Pancreas (tissue), 10 donors: ENCODE measurements around the gene TMEM106A. TPM values are rescaled to one million over a fixed set of nuclear protein-coding genes. Genes with fewer than 3 reads are reported as not detected.
"Not testable (repeated sequence)": the region's sequence is repeated elsewhere in the genome, so short reads cannot be mapped to it uniquely, and the experiment has no call there.

Experiments used
- ATAC-seq, 4 donors: fragments of 200-7000 bp; cut with Tn5 transposase; one replicate each; pipeline versions ENCODE4 v1.8.0 to v1.9.1; 2020; ENCODE audit warnings: mild to moderate bottlenecking in 4 of 4, moderate library complexity in 4 of 4
- DNase-seq, 6 donors: peaks; one replicate each; pipeline ENCODE4 v3.0.0-alpha.2; 2020
- FAIRE-seq: peaks from 2 replicates; lab custom pipeline; 2012; peaks lifted over from hg19 to GRCh38; lab: Jason Lieb, UNC
- H3K27ac ChIP-seq, 4 donors: fragments of 200-600 bp; sonication (generic); 1 replicate in 3 of 4; 2 replicates in 1 of 4; pipeline versions ENCODE4 v1.5.0 to v1.8.0; 2020
- H3K27me3 ChIP-seq, 4 donors: fragments of 200-600 bp; one replicate each; pipeline ENCODE4 v1.8.0; 2021
- H3K36me3 ChIP-seq, 3 donors: fragments of 200-600 bp; sonication (generic) in 1 of 3; one replicate each; pipeline versions ENCODE4 v1.5.0 to v1.8.0; 2020 to 2021
- H3K4me1 ChIP-seq, 3 donors: fragments of 200-600 bp; one replicate each; pipeline ENCODE4 v1.8.0; 2021
- H3K4me3 ChIP-seq, 4 donors: fragments of 200-600 bp; sonication (generic) in 2 of 4; one replicate each; pipeline versions ENCODE4 v1.5.0 to v1.8.0; 2020 to 2021
- H3K9me3 ChIP-seq, 4 donors: fragments of 200-600 bp; one replicate each; pipeline ENCODE4 v1.8.0; 2021
- CTCF ChIP-seq, 4 donors: fragments of 200-600 bp; sonication (generic) in 3 of 4; IDR thresholded peaks; one replicate each; pipeline versions ENCODE4 v1.5.0 to v1.8.0; 2021; ENCODE audit warnings: antibody characterized with exemption in 4 of 4
- WGBS, 2 donors: extraction: QIAGEN DNeasy Blood & Tissue Kit; methylation state at CpG; one replicate each; pipeline ENCODE4 v1.1.7; 2013; 5-methylcytosine and 5-hydroxymethylcytosine counted together
- intact Hi-C, 3 donors: fragments of 100-400 bp; cut with DNase I; formaldehyde crosslinking; loops; one replicate each; pipeline versions ENCODE4 v1.11.1 to v1.14.2; 2022
- polyA plus RNA-seq, 2 donors: library from polyadenylated mRNA; stranded (reverse); fragments of 200-250 nt; gene quantifications; one replicate each; pipeline ENCODE4 v1.2.3, GENCODE V29; 2013
- total RNA-seq, 6 donors: library from RNA; stranded (reverse); fragmentation: NEBNext Ultra II Directional in 4 of 6; extraction: Animal tissue kit (Norgen Biotek cat#: 25700) in 4 of 6; gene quantifications; one replicate each; pipeline versions ENCODE4 v1.2.1 to v1.2.4, GENCODE V29; 2021 to 2023
- donor health status: healthy with polysubstance abuse.
- donor health status: DM: no; HTN: no; CAD: no; lungs with moderate emphysema.
- donor health status: DM: no; HTN: no; CAD: no.
- donor health status: control.
- donor health status: control.
- donor health status: Bipolar disorder and iron deficiency.
- donor health status: DM: yes; HTN: yes; CAD: no.
- donor health status: DM: no; HTN: no; CAD: no.
- donor health status: DM: no; HTN: no; CAD: no.
- donor health status: DM: yes; HTN: yes; CAD: no.

TMEM106A gene
- total and polyA plus RNA-seq, 8 donors = 1.4 to 7.9 (median 4.4) TPM

GRCh38 chr17:43226393-43226792 is 14.7 kb downstream of the TMEM106A start:
- Histone ChIP-seq H3K4me3 (no peak overlapping the region), H3K27ac (no peak overlapping the region), H3K4me1 (no peaks in the 10 kb centered on the region), H3K9me3 (no peaks in the 10 kb centered on the region), H3K27me3 (no peaks in the 10 kb centered on the region), H3K36me3 (no peaks in the 10 kb centered on the region)
- WGBS, 2 donors = 94 to 96% methylated on average over 7 of the region's 7 CpGs
- DNase-seq (no peak), FAIRE-seq (no peak), ATAC-seq (no peak)
- TF ChIP-seq CTCF (IDR thresholded peaks at IDR 0.05) = no peak
- intact Hi-C loops = no loop called here

GRCh38 chr17:43228020-43228782 is 16.5 kb downstream of the TMEM106A start, which contains the start of gene CCDC200:
TSS of gene CCDC200 (minus strand) at chr17:43228623. CDS start at chr17:43228554, 69 bp downstream.
- FAIRE-seq, H3K27ac ChIP-seq, H3K4me1 ChIP-seq, H3K9me3 ChIP-seq, H3K36me3 ChIP-seq, intact Hi-C loops, H3K27me3 ChIP-seq, DNase-seq, H3K4me3 ChIP-seq: not testable (repeated sequence)
- peak in 1 of 4 donors; percentile 25 for ATAC-seq
- no CpG with 5 or more reads among the region's 7 CpGs for WGBS, 2 donors

GRCh38 chr17:43231205-43232020 is 19.7 kb downstream of the TMEM106A start:
- WGBS, 2 donors = 38 to 52% methylated on average over 15 to 18 of the region's 40 CpGs
- FAIRE-seq, H3K4me1 ChIP-seq, H3K4me3 ChIP-seq, H3K9me3 ChIP-seq, H3K36me3 ChIP-seq, H3K27me3 ChIP-seq, intact Hi-C loops: not testable (repeated sequence)
- DNase-seq = peak in 2 of 6 donors; percentile 11 to 54
- ATAC-seq = peak in 3 of 4 donors; percentile 31 to 83 (median 66)
- peak overlapping the region in 1 of 4 donors; percentile 1 for H3K27ac ChIP-seq

- DNase-seq = peak; percentile 56 to 96 (median 63)
- H3K4me3 ChIP-seq, H3K9me3 ChIP-seq, H3K36me3 ChIP-seq, H3K4me1 ChIP-seq, FAIRE-seq, ATAC-seq, H3K27me3 ChIP-seq, intact Hi-C loops: not testable (repeated sequence)
- WGBS, 2 donors = 73 to 74% methylated on average over 7 to 16 of the region's 24 CpGs
- H3K27ac ChIP-seq = peak overlapping the region in 1 of 4 donors; percentile 1
These were observed 20.5 kb downstream of the TMEM106A start for GRCh38 chr17:43232021-43232699.

- H3K36me3 ChIP-seq, H3K9me3 ChIP-seq, ATAC-seq, DNase-seq, FAIRE-seq, intact Hi-C loops, H3K27ac ChIP-seq, H3K4me3 ChIP-seq, H3K27me3 ChIP-seq, H3K4me1 ChIP-seq: not testable (repeated sequence)
- 0% methylated on average over 1 of the region's 15 CpGs; no CpG with 5 or more reads in 1 of the 2 donors for WGBS, 2 donors
These were observed 21.6 kb downstream of the TMEM106A start for GRCh38 chr17:43233263-43233662.

GRCh38 chr17:43233877-43234276 is 22.2 kb downstream of the TMEM106A start, which contains the start of gene RNU2-1:
TSS of gene RNU2-1 (minus strand) at chr17:43233977.
- H3K27me3 ChIP-seq, H3K4me3 ChIP-seq, H3K27ac ChIP-seq, intact Hi-C loops, H3K9me3 ChIP-seq, DNase-seq, H3K36me3 ChIP-seq, ATAC-seq, H3K4me1 ChIP-seq, FAIRE-seq: not testable (repeated sequence)
- no CpG with 5 or more reads among the region's 31 CpGs for WGBS, 2 donors

- H3K36me3 ChIP-seq, H3K27ac ChIP-seq, H3K27me3 ChIP-seq, H3K4me3 ChIP-seq, H3K4me1 ChIP-seq, H3K9me3 ChIP-seq, intact Hi-C loops, FAIRE-seq, DNase-seq: not testable (repeated sequence)
- 20% methylated on average over 1 of the region's 26 CpGs; no CpG with 5 or more reads in 1 of the 2 donors for WGBS, 2 donors
- peak in 1 of 4 donors; percentile 14 for ATAC-seq
These were observed 27.9 kb downstream of the TMEM106A start for GRCh38 chr17:43239597-43239996.

- H3K27ac ChIP-seq, H3K9me3 ChIP-seq, H3K27me3 ChIP-seq, DNase-seq, H3K4me1 ChIP-seq, H3K36me3 ChIP-seq, intact Hi-C loops, H3K4me3 ChIP-seq, FAIRE-seq: not testable (repeated sequence)
- ATAC-seq = peak in 1 of 4 donors; percentile 25
- no CpG with 5 or more reads among the region's 34 CpGs for WGBS, 2 donors
These were observed 29.1 kb downstream of the TMEM106A start for GRCh38 chr17:43240596-43241352.

GRCh38 chr17:43246456-43246855 is 34.8 kb downstream of the TMEM106A start:
- H3K36me3 ChIP-seq, H3K27me3 ChIP-seq, intact Hi-C loops, H3K9me3 ChIP-seq, ATAC-seq, DNase-seq, FAIRE-seq, H3K4me1 ChIP-seq, H3K4me3 ChIP-seq: not testable (repeated sequence)
- WGBS, 2 donors = 18 to 31% methylated on average over 10 to 12 of the region's 23 CpGs
- H3K27ac ChIP-seq = peak overlapping the region in 1 of 4 donors; percentile 53
